OCI-LY7 (cell line): ENCODE data around the gene PQBP1.

Source experiments
- EZH2phosphoT487 ChIP-seq: fragments of 200-600 bp; sonication (generic); IDR thresholded peaks from 2 replicates; pipeline ENCODE4 v1.6.1; 2018; ENCODE audit warnings: low read depth, borderline replicate concordance, mild to moderate bottlenecking, mixed run types, antibody characterized with exemption, low read length, moderate library complexity, mixed read lengths
- TF ChIP-seq, protein P1 (sequence below): fragments of 200-600 bp; sonication (generic); conservative IDR thresholded peaks from 2 replicates; pipeline ENCODE4 v1.5.1; 2014; ENCODE audit warnings: mild to moderate bottlenecking, antibody characterized with exemption, low read length, moderate library complexity, mixed read lengths

DNA sequence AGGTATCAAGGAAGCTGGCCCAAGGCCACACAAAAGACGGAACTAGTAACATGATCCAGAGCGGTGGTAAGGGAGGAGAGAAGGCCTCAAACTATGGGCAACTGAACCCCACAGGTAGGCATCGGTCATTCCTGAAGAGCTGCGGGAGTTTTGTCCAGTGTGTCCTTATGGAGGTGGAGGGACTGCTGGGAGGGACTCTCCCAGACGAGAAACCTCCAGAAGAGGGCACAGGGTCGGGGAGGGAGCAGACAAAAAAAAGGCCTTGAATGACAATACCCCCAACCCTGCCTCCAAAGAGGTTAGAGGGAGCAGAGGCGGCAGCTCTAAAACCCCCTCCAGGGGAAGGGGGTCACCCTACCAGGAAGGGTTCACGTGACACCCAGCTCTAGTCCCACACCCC is 6.5 kb downstream of the PQBP1 start:
- TF ChIP-seq, protein P1, sequence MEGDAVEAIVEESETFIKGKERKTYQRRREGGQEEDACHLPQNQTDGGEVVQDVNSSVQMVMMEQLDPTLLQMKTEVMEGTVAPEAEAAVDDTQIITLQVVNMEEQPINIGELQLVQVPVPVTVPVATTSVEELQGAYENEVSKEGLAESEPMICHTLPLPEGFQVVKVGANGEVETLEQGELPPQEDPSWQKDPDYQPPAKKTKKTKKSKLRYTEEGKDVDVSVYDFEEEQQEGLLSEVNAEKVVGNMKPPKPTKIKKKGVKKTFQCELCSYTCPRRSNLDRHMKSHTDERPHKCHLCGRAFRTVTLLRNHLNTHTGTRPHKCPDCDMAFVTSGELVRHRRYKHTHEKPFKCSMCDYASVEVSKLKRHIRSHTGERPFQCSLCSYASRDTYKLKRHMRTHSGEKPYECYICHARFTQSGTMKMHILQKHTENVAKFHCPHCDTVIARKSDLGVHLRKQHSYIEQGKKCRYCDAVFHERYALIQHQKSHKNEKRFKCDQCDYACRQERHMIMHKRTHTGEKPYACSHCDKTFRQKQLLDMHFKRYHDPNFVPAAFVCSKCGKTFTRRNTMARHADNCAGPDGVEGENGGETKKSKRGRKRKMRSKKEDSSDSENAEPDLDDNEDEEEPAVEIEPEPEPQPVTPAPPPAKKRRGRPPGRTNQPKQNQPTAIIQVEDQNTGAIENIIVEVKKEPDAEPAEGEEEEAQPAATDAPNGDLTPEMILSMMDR, result no peak
- no peak for TF ChIP-seq EZH2phosphoT487
